Neural crest cell (in vitro differentiated cells): ENCODE results near the gene DAP. TPM values are rescaled to one million over a fixed set of nuclear protein-coding genes. Genes with fewer than 3 reads are reported as not detected.

Source experiments
- DNase-seq: peaks from one replicate; pipeline ENCODE4 v3.0.0; 2021; ENCODE audit warnings: low read depth, mixed read lengths, low spot score
- H3K27ac Mint-ChIP-seq: one replicate; pipeline ENCODE4 v1.8.0; 2021; ENCODE audit warnings: mild to moderate bottlenecking, mixed read lengths; ENCODE audit not compliant: unreplicated experiment
- H3K27me3 Mint-ChIP-seq: 2 replicates; pipeline ENCODE4 v1.8.0; 2021; ENCODE audit warnings: low read depth, mild to moderate bottlenecking, mixed read lengths
- H3K36me3 Mint-ChIP-seq: 2 replicates; pipeline ENCODE4 v1.8.0; 2021; ENCODE audit warnings: low read depth, mild to moderate bottlenecking, mixed read lengths
- H3K4me1 Mint-ChIP-seq: 2 replicates; pipeline ENCODE4 v1.8.0; 2021; ENCODE audit warnings: mixed read lengths
- H3K4me3 Mint-ChIP-seq: one replicate; pipeline ENCODE4 v1.8.0; 2021; ENCODE audit warnings: mild to moderate bottlenecking, mixed read lengths
- H3K9me3 Mint-ChIP-seq: 2 replicates; pipeline ENCODE4 v1.8.0; 2021; ENCODE audit warnings: mixed read lengths
- CTCF ChIP-seq: fragments of 200-600 bp; sonication (generic); conservative IDR thresholded peaks from 2 replicates; pipeline ENCODE4 v1.5.0; 2021; ENCODE audit warnings: antibody characterized with exemption, mild to moderate bottlenecking
- total RNA-seq: library from RNA; stranded (reverse); gene quantifications from 2 replicates; pipeline ENCODE4 v1.2.1, GENCODE V29; 2021

The DAP gene
- total RNA-seq, 1 donor from 2014 or later = 107 TPM

- no peak for TF ChIP-seq CTCF
- Mint-ChIP-seq H3K36me3 (no peaks in the 10 kb centered on the region), H3K4me1 (no peaks in the 10 kb centered on the region), H3K27me3 (no peaks in the 10 kb centered on the region), H3K9me3 (peaks cover 2% of the 10 kb centered on the region), H3K27ac (no peak overlapping the region), H3K4me3 (no peak overlapping the region)
- DNase-seq = no peak
Observed at GRCh38 chr5:10779592-10779991, 18.6 kb upstream of the DAP start.

- H3K27me3 Mint-ChIP-seq = no peaks in the 10 kb centered on the region
- DNase-seq = no peak
- peaks cover 2% of the 10 kb centered on the region for H3K9me3 Mint-ChIP-seq
- no peak overlapping the region for H3K4me3 Mint-ChIP-seq
- TF ChIP-seq CTCF = no peak
- H3K4me1 Mint-ChIP-seq = no peaks in the 10 kb centered on the region
- no peak overlapping the region for H3K27ac Mint-ChIP-seq
- H3K36me3 Mint-ChIP-seq = no peaks in the 10 kb centered on the region
Observed at GRCh38 chr5:10778179-10778910, 17.3 kb upstream of the DAP start.

- Mint-ChIP-seq H3K27ac (no peak overlapping the region), H3K4me1 (no peaks in the 10 kb centered on the region), H3K27me3 (no peaks in the 10 kb centered on the region), H3K4me3 (no peak overlapping the region), H3K36me3 (no peaks in the 10 kb centered on the region), H3K9me3 (peaks cover 2% of the 10 kb centered on the region)
- no peak for TF ChIP-seq CTCF
- DNase-seq = no peak
Observed at GRCh38 chr5:10775646-10776045, 14.6 kb upstream of the DAP start.

GRCh38 chr5:10772901-10773585, 12.0 kb upstream of the DAP start:
- Mint-ChIP-seq H3K9me3 (no peaks in the 10 kb centered on the region), H3K36me3 (no peaks in the 10 kb centered on the region), H3K4me1 (no peaks in the 10 kb centered on the region), H3K4me3 (no peak overlapping the region), H3K27ac (no peak overlapping the region), H3K27me3 (no peaks in the 10 kb centered on the region)
- DNase-seq = no peak
- no peak for TF ChIP-seq CTCF

- no peaks in the 10 kb centered on the region for H3K27me3 Mint-ChIP-seq
- no peak overlapping the region for H3K27ac Mint-ChIP-seq
- no peaks in the 10 kb centered on the region for H3K4me1 Mint-ChIP-seq
- DNase-seq = no peak
- TF ChIP-seq CTCF = no peak
- H3K36me3 Mint-ChIP-seq = no peaks in the 10 kb centered on the region
- H3K9me3 Mint-ChIP-seq = no peaks in the 10 kb centered on the region
- H3K4me3 Mint-ChIP-seq = no peak overlapping the region
Observed at GRCh38 chr5:10768328-10768899, 7.4 kb upstream of the DAP start.
